ENCODE results near the gene C9orf43.

GRCh38 chr9:113376634-113377567 lies 33.6 kb upstream of the C9orf43 start, which contains the start of gene HDHD3:
- no peak for TF ChIP-seq GATA3 (IDR thresholded peaks at IDR 0.05; ENCODE audit: low read depth, low read length)
- TF ChIP-seq GATA2 (IDR thresholded peaks at IDR 0.05; ENCODE audit: low read depth, low read length) = no peak

All from SH-SY5Y (cell line).